Measurements from ENCODE around the gene ATP6V0A4.
"Not testable (repeated sequence)": the region's sequence is repeated elsewhere in the genome, so short reads cannot be mapped to it uniquely, and the experiment has no call there.

Gene ATP6V0A4

GRCh38 chr7:138697535-138698182 lies 100.3 kb downstream of the ATP6V0A4 start:
- DNase-seq = no peak

- not testable (repeated sequence) for DNase-seq
Measured at GRCh38 chr7:138695776-138696175, 102.2 kb downstream of the ATP6V0A4 start.

- DNase-seq = no peak
Measured at GRCh38 chr7:138695106-138695505, 102.9 kb downstream of the ATP6V0A4 start.

- no peak for DNase-seq
Measured at GRCh38 chr7:138691178-138691577, 106.8 kb downstream of the ATP6V0A4 start.

- no peak for DNase-seq
Measured at GRCh38 chr7:138690495-138690894, 107.5 kb downstream of the ATP6V0A4 start.

GRCh38 chr7:138688037-138688436 lies 110.0 kb downstream of the ATP6V0A4 start:
- not testable (repeated sequence) for DNase-seq

- no peak for DNase-seq
Measured at GRCh38 chr7:138684340-138684739, 113.7 kb downstream of the ATP6V0A4 start.

GRCh38 chr7:138679793-138680192 lies 118.2 kb downstream of the ATP6V0A4 start:
- no peak for DNase-seq

GRCh38 chr7:138670594-138670993 lies 127.4 kb downstream of the ATP6V0A4 start:
- DNase-seq = no peak

GRCh38 chr7:138669364-138669763 lies 128.6 kb downstream of the ATP6V0A4 start:
- DNase-seq = no peak

- no peak for DNase-seq
Measured at GRCh38 chr7:138668946-138669345, 129.1 kb downstream of the ATP6V0A4 start.

- DNase-seq = no peak
Measured at GRCh38 chr7:138668229-138668596, 129.8 kb downstream of the ATP6V0A4 start.

GRCh38 chr7:138667535-138668228 lies 130.3 kb downstream of the ATP6V0A4 start:
- no peak for DNase-seq

- no peak for DNase-seq
Measured at GRCh38 chr7:138666385-138666784, 131.6 kb downstream of the ATP6V0A4 start.

- DNase-seq = no peak
Measured at GRCh38 chr7:138665669-138666140, 132.3 kb downstream of the ATP6V0A4 start.

- no peak for DNase-seq
Measured at GRCh38 chr7:138665249-138665648, 132.7 kb downstream of the ATP6V0A4 start.

- no peak for DNase-seq
Measured at GRCh38 chr7:138663725-138664710, 134.0 kb downstream of the ATP6V0A4 start.

GRCh38 chr7:138662991-138663320 lies 135.0 kb downstream of the ATP6V0A4 start:
- DNase-seq = no peak

- no peak for DNase-seq
Measured at GRCh38 chr7:138662076-138662990, 135.7 kb downstream of the ATP6V0A4 start.

GRCh38 chr7:138661069-138661635 lies 136.8 kb downstream of the ATP6V0A4 start:
- DNase-seq = no peak

GRCh38 chr7:138658889-138659288 lies 139.1 kb downstream of the ATP6V0A4 start:
- no peak for DNase-seq

- DNase-seq = no peak
Measured at GRCh38 chr7:138657854-138658386, 140.1 kb downstream of the ATP6V0A4 start.

All from central memory CD4-positive, alpha-beta T cell (primary cell).